ENCODE measurements around the gene ADAM22.
A peak's percentile ranks its signal among the peaks of the same experiment; 100 is the strongest.
"Not testable (repeated sequence)": the region's sequence is repeated elsewhere in the genome, so short reads cannot be mapped to it uniquely, and the experiment has no call there.

The ADAM22 gene

GRCh38 chr7:87912121-87912520, 21.9 kb upstream of the ADAM22 start:
- TF ChIP-seq CTCF (IDR thresholded peaks at IDR 0.05; ENCODE audit: borderline replicate concordance, control extremely low read depth, extremely low read depth, insufficient read depth, missing control alignments): no peak
- in situ Hi-C loops (cut with MboI; ENCODE audit: low sequenced_read_pairs, unreplicated experiment): no loop called here

GRCh38 chr7:87918740-87919139, 15.3 kb upstream of the ADAM22 start:
- no peak for TF ChIP-seq CTCF (IDR thresholded peaks at IDR 0.05; ENCODE audit: borderline replicate concordance, control extremely low read depth, extremely low read depth, insufficient read depth, missing control alignments)
- DNase-seq (ENCODE audit: low spot score): no peak
- in situ Hi-C loops (cut with MboI; ENCODE audit: low sequenced_read_pairs, unreplicated experiment): no loop called here

More at GRCh38 chr7:87912121-87912520, 21.9 kb upstream of the ADAM22 start:
- no peak for DNase-seq (ENCODE audit: low spot score)

- in situ Hi-C loops (cut with MboI; ENCODE audit: low sequenced_read_pairs, unreplicated experiment): no loop called here
- TF ChIP-seq CTCF (IDR thresholded peaks at IDR 0.05; ENCODE audit: borderline replicate concordance, control extremely low read depth, extremely low read depth, insufficient read depth, missing control alignments): no peak
- no peak for DNase-seq (ENCODE audit: low spot score)
Observed at GRCh38 chr7:87919875-87920274, 14.2 kb upstream of the ADAM22 start.

GRCh38 chr7:87920578-87920977, 13.5 kb upstream of the ADAM22 start:
- in situ Hi-C loops (cut with MboI; ENCODE audit: low sequenced_read_pairs, unreplicated experiment): no loop called here
- TF ChIP-seq CTCF (IDR thresholded peaks at IDR 0.05; ENCODE audit: borderline replicate concordance, control extremely low read depth, extremely low read depth, insufficient read depth, missing control alignments): no peak
- DNase-seq (ENCODE audit: low spot score): no peak

GRCh38 chr7:87922759-87923395, 11.2 kb upstream of the ADAM22 start:
- in situ Hi-C loops (cut with MboI; ENCODE audit: low sequenced_read_pairs, unreplicated experiment); DNase-seq (ENCODE audit: low spot score): not testable (repeated sequence)

- peak; percentile 44 for DNase-seq (ENCODE audit: low spot score)
- peak; percentile 30 for TF ChIP-seq CTCF (IDR thresholded peaks at IDR 0.05; ENCODE audit: borderline replicate concordance, control extremely low read depth, extremely low read depth, insufficient read depth, missing control alignments)
- in situ Hi-C loops (cut with MboI; ENCODE audit: low sequenced_read_pairs, unreplicated experiment): no loop called here
Observed at GRCh38 chr7:87926581-87927461, 7.2 kb upstream of the ADAM22 start.

- DNase-seq (ENCODE audit: low spot score): peak; percentile 13
- in situ Hi-C loops (cut with MboI; ENCODE audit: low sequenced_read_pairs, unreplicated experiment): no loop called here
- TF ChIP-seq CTCF (IDR thresholded peaks at IDR 0.05; ENCODE audit: borderline replicate concordance, control extremely low read depth, extremely low read depth, insufficient read depth, missing control alignments): no peak
Observed at GRCh38 chr7:87933605-87933952, 472 bp upstream of the ADAM22 start.

Measured in GM13976 (cell line).